Skeletal muscle satellite cell (primary cell): ENCODE measurements around the gene DAB2.

ENCODE experiments used
- H3K27me3 ChIP-seq: 2 replicates; pipeline ENCODE4 v1.7.0; 2013; ENCODE audit warnings: low read length; ENCODE audit not compliant: control insufficient read depth, insufficient read depth
- H3K36me3 ChIP-seq: 2 replicates; pipeline ENCODE4 v1.7.0; 2013; ENCODE audit warnings: mild to moderate bottlenecking, control low read depth, low read length; ENCODE audit not compliant: insufficient read depth
- H3K4me1 ChIP-seq: 2 replicates; pipeline ENCODE4 v1.7.0; 2013; ENCODE audit warnings: low read length; ENCODE audit not compliant: control insufficient read depth, insufficient read depth
- H3K4me2 ChIP-seq: 2 replicates; pipeline ENCODE4 v1.7.0; 2013; ENCODE audit warnings: mild to moderate bottlenecking, low read length
- H3K4me3 ChIP-seq: 2 replicates; pipeline ENCODE4 v1.7.0; 2013; ENCODE audit warnings: low read length
- H3K9ac ChIP-seq: 2 replicates; pipeline ENCODE4 v1.7.0; 2013; ENCODE audit warnings: mild to moderate bottlenecking, low read depth, low read length, moderate library complexity
- H3K9me3 ChIP-seq: replicated peaks from 2 replicates; pipeline ENCODE4 v1.7.0; 2013; ENCODE audit warnings: mild to moderate bottlenecking, control low read depth, low read length

Gene DAB2

GRCh38 chr5:39446231-39446630, 21.5 kb upstream of the DAB2 start:
- H3K36me3 ChIP-seq = no peaks in the 10 kb centered on the region
- H3K4me2 ChIP-seq = peak overlapping the region; percentile 54
- no peaks in the 10 kb centered on the region for H3K9me3 ChIP-seq
- no peaks in the 10 kb centered on the region for H3K27me3 ChIP-seq
- no peak overlapping the region for H3K9ac ChIP-seq
- peaks cover 29% of the 10 kb centered on the region for H3K4me1 ChIP-seq
- H3K4me3 ChIP-seq = no peak overlapping the region

DNA sequence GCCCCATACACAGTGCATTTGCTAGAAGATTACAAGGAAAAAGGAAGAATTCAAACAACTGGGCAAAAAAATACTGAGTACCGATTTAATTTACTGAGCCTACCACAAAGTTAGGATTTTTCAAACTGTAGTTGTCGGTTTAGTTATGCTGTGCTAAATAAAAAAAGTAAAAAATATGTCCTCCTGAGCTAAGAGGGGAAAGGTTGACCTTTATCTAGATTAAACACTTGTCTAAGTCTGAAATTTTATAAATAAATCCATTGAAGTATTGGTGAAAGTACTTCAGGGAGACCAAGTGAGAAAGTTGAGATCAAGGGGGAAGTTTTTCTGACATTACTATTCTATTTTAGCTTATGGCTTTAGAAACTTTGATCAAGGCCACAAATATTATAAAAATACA, 19.1 kb upstream of the DAB2 start:
- H3K9ac ChIP-seq = no peak overlapping the region
- H3K27me3 ChIP-seq = no peaks in the 10 kb centered on the region
- no peak overlapping the region for H3K4me2 ChIP-seq
- H3K9me3 ChIP-seq = no peaks in the 10 kb centered on the region
- no peaks in the 10 kb centered on the region for H3K36me3 ChIP-seq
- no peak overlapping the region for H3K4me3 ChIP-seq
- peaks cover 37% of the 10 kb centered on the region for H3K4me1 ChIP-seq

- Histone ChIP-seq H3K4me3 (no peak overlapping the region), H3K4me2 (no peak overlapping the region), H3K36me3 (no peaks in the 10 kb centered on the region), H3K27me3 (no peaks in the 10 kb centered on the region), H3K9ac (no peak overlapping the region), H3K4me1 (peaks cover 35% of the 10 kb centered on the region), H3K9me3 (no peaks in the 10 kb centered on the region)
Observed at GRCh38 chr5:39442991-39443390, 18.2 kb upstream of the DAB2 start.

- H3K4me3 ChIP-seq = no peak overlapping the region
- H3K9me3 ChIP-seq = no peaks in the 10 kb centered on the region
- H3K36me3 ChIP-seq = no peaks in the 10 kb centered on the region
- peaks cover 28% of the 10 kb centered on the region for H3K4me1 ChIP-seq
- H3K4me2 ChIP-seq = no peak overlapping the region
- H3K9ac ChIP-seq = no peak overlapping the region
- no peaks in the 10 kb centered on the region for H3K27me3 ChIP-seq
Observed at GRCh38 chr5:39441838-39442237, 17.1 kb upstream of the DAB2 start.

DNA sequence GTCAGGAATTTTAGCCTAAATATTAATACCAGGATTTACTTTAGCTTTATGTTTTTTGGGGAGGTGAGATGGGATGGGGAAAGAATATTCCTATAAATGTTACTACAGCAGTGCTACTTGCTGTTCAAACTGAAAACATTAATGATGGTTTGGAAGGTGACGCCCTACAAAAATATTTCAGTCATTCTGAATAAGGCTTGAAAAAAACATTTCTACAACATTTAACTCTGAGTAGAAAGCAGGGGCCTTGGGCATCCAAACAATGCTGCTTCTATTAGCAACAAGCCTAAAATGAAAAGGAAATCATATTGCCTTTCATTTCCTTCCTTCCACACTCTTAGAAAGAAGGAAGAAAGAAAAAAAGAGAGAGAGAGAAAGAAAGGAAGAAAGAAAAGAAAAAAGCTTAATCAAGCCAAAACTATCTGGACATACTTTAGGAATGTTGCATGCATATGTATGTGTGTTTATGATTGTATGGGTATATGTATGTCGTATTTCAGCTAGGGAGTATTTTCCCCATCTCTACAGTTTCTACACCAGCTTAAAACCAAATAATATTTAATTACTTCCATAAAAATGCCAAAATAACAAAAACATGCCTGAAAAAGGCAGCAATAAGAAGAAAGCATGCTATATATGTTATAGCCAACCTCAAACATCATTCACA, 16.3 kb upstream of the DAB2 start:
- Histone ChIP-seq H3K9ac (peak overlapping the region; percentile 39), H3K9me3 (no peaks in the 10 kb centered on the region), H3K4me2 (peak overlapping the region; percentile 45), H3K27me3 (no peaks in the 10 kb centered on the region), H3K36me3 (no peaks in the 10 kb centered on the region), H3K4me3 (no peak overlapping the region), H3K4me1 (peaks cover 20% of the 10 kb centered on the region)

GRCh38 chr5:39440192-39440957, 15.6 kb upstream of the DAB2 start:
- Histone ChIP-seq H3K4me3 (no peak overlapping the region), H3K9ac (peak overlapping the region; percentile 39), H3K4me1 (peaks cover 16% of the 10 kb centered on the region), H3K9me3 (no peaks in the 10 kb centered on the region), H3K36me3 (no peaks in the 10 kb centered on the region), H3K4me2 (peak overlapping the region; percentile 45), H3K27me3 (no peaks in the 10 kb centered on the region)

- Histone ChIP-seq H3K36me3 (no peaks in the 10 kb centered on the region), H3K27me3 (no peaks in the 10 kb centered on the region), H3K4me1 (peaks cover 16% of the 10 kb centered on the region), H3K9ac (no peak overlapping the region), H3K4me3 (no peak overlapping the region), H3K9me3 (no peaks in the 10 kb centered on the region), H3K4me2 (no peak overlapping the region)
Observed at GRCh38 chr5:39439582-39440162, 14.9 kb upstream of the DAB2 start.

DNA sequence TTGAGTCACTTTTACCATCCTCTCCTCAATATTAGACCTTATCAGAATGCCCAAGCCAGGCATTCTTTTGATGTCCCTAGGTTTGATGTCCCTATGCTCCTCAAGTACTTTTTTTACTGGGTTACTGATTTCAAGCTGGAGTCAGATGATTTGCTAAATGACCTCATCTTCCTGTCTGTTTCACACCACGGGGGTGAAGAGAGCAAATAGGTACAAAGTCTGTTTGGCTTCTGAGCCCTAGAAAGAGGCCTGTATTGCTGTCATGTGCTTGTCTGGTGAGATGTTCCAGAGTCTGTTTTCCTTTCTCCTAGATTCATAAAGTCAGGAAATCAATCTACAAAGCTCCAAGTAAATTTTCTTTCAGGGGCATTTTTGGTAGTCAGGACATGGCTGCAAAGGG, 12.7 kb upstream of the DAB2 start:
- peaks cover 16% of the 10 kb centered on the region for H3K4me1 ChIP-seq
- no peak overlapping the region for H3K9ac ChIP-seq
- H3K27me3 ChIP-seq = no peaks in the 10 kb centered on the region
- no peak overlapping the region for H3K4me3 ChIP-seq
- no peaks in the 10 kb centered on the region for H3K9me3 ChIP-seq
- no peak overlapping the region for H3K4me2 ChIP-seq
- no peaks in the 10 kb centered on the region for H3K36me3 ChIP-seq

DNA sequence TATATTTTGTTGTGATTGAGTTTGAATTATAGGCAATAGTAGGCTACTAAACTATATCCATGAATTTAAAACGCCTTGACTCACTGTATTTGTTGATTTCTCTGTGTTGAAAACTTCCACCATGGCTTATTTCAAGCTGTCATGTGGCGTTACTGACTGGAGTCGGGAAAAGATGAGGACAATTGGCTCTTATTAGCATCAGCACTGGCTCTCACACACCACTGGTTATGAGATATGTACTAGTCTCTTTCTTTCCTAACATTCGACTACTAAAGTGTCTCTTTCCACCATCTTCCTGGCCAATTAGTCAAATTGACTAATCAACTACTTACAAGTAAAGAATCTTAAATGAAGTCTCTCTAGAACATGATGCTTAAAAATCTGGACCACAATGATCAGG, 9.1 kb upstream of the DAB2 start:
- H3K4me1 ChIP-seq = peaks cover 4% of the 10 kb centered on the region
- H3K4me2 ChIP-seq = no peak overlapping the region
- no peaks in the 10 kb centered on the region for H3K9me3 ChIP-seq
- H3K27me3 ChIP-seq = no peaks in the 10 kb centered on the region
- no peaks in the 10 kb centered on the region for H3K36me3 ChIP-seq
- no peak overlapping the region for H3K4me3 ChIP-seq
- H3K9ac ChIP-seq = no peak overlapping the region

GRCh38 chr5:39432696-39433530, 8.1 kb upstream of the DAB2 start:
- Histone ChIP-seq H3K9ac (no peak overlapping the region), H3K9me3 (no peaks in the 10 kb centered on the region), H3K4me1 (peaks cover 5% of the 10 kb centered on the region), H3K4me2 (no peak overlapping the region), H3K4me3 (no peak overlapping the region), H3K36me3 (no peaks in the 10 kb centered on the region), H3K27me3 (no peaks in the 10 kb centered on the region)

DNA sequence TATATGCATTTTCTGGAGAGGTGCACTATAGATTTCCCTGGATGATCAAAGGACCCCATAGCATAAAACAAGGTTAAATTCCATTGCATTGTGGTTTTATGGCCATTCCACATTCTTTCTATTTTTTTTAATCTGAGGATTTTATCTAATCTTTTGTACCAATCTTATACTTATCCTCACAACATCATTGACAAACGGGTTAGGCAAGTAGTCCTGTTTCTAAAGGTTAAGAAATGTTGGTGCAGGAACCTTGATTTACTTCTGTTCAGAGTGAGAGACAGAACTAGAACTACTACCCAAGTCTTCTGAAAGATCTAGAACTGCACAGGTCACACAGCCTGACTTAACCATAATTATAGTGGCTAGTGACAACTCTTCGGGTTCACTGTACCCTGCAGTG, 5.7 kb upstream of the DAB2 start:
- Histone ChIP-seq H3K4me2 (no peak overlapping the region), H3K9me3 (no peaks in the 10 kb centered on the region), H3K9ac (no peak overlapping the region), H3K36me3 (no peaks in the 10 kb centered on the region), H3K4me1 (peaks cover 25% of the 10 kb centered on the region), H3K4me3 (no peak overlapping the region), H3K27me3 (no peaks in the 10 kb centered on the region)
